Activated naive CD4-positive, alpha-beta T cell treated with anti-CD3 and anti-CD28 coated beads, Interleukin-2, amount 50 U/mL, for 16 hours (primary cell): Measurements from ENCODE around the gene ANO2.
"Not testable (repeated sequence)": the region's sequence is repeated elsewhere in the genome, so short reads cannot be mapped to it uniquely, and the experiment has no call there.

ENCODE experiments used
- DNase-seq: peaks from one replicate; pipeline ENCODE4 v3.0.0-alpha.2; 2020

The ANO2 gene

GRCh38 chr12:5716201-5716600 is 228.9 kb downstream of the ANO2 start:
- DNase-seq = no peak

- no peak for DNase-seq
These were observed 230.0 kb downstream of the ANO2 start for GRCh38 chr12:5715021-5715420.

DNA sequence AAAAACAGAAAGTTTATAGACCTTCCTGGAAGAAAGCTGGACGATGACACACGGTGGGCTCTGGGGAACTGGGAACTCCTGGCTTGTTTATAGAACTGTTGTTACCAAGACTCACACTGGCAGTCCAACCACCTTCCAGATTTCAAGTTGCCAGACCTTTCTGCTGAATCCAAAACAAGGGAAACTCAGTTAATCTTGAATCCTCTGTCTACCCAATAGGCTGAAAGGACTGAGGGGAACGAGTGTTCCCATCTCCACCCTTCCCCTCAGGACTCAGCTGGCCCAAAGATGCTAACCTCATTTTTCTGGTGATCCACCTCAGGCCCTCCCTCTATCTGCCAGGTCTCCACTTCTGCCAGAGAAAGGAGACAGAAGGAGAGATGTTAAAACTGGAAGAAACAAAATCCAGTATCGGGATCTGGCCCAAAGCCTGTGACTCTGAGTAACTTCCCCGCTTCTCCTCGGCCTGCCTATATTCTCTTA is 231.4 kb downstream of the ANO2 start:
- no peak for DNase-seq

DNA sequence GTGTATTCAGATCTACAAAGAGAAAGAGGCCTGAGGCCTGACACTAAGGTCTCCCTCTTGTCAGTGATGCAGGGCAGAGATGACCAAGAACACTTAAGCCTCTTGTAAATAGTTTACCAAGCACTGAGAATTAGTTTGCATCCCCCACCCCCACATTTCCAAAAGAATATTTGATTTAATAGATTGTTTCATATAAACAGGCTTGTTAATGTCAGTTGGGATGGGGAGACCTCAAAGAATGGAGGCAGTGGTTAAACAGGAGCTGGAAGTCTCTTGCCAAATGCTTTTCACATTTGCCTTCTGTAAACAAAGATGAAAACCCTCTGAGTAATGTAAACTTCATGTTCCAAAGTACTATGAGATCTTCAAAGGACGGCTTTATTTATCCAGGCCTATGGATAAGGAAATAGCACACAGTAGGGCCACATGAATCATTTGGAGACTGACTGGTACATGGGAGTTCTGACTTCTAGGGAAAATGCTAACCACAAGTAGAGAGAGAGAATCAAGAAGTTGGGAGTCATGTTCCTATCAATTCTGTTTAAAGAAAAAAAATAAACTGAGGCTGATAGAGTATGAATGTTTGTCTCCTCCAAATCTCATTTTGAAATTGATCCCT is 234.7 kb downstream of the ANO2 start:
- no peak for DNase-seq

DNA sequence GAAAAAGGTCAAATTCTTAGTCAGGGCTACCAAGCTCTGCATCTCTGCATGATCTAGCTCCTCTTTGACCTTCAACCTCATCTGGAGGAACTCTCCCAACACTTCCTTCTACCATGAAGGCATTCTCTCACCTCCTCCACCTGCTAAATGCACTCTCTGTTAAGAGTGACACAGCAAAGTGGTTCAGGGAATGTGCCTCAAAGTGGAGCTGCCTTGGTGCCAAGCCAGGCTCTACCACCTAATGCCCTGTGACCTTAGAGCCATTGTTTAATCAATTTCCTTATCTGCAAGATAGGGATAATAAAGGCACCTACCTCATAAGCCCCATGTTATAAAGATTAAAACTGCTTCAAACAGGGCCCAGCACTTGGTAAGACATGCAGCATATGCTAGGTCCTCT is 236.7 kb downstream of the ANO2 start:
- DNase-seq = no peak

DNA sequence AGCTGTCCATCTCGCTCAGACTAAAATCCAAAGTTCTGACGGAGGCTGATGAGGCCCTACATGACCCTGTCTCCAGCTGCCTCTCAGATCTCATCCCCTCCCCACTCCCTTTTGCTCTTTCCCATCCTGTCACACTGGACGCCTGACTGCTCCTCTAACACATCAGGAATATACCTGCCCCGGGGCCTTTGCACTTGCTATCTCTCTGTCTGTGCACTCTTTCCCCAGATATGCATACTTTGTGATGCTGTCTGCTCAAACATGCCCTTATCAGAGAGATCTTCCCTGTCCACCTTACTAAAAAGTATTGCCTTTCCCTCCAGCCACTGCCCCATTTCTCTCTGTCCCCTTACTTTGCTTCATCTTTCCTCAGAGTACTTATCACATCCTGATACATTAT is 238.8 kb downstream of the ANO2 start:
- DNase-seq = no peak

GRCh38 chr12:5705791-5706190 is 239.3 kb downstream of the ANO2 start:
- DNase-seq = no peak

- no peak for DNase-seq
These were observed 250.2 kb downstream of the ANO2 start for GRCh38 chr12:5694759-5695409.

GRCh38 chr12:5692850-5693249 is 252.2 kb downstream of the ANO2 start:
- DNase-seq = no peak

DNA sequence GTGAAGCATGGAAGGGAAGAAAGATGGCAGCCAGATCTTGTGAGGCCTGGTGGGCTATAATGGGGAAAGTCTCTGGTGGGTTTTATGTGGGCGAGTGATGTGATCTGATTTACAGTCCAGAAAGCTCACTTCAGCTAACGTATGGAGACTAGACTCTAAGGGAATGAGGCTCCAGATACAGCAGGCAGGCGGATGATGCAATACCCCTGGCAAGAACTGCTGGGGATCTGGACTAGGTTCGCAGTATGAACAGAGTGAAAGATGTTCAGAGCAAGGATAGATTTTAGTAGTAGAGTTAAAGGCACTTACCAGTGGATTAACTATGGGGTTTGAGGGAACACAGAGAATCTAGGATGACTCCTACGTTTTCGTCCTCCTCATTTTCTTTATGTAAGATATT is 253.1 kb downstream of the ANO2 start:
- DNase-seq = no peak

- DNase-seq = no peak
These were observed 254.8 kb downstream of the ANO2 start for GRCh38 chr12:5690240-5690639.

GRCh38 chr12:5689773-5690172 is 255.3 kb downstream of the ANO2 start:
- DNase-seq = no peak

- DNase-seq = no peak
These were observed 256.8 kb downstream of the ANO2 start for GRCh38 chr12:5688226-5688625.

- DNase-seq = no peak
These were observed 259.1 kb downstream of the ANO2 start for GRCh38 chr12:5685935-5686334.

GRCh38 chr12:5684989-5685388 is 260.1 kb downstream of the ANO2 start:
- DNase-seq = no peak

GRCh38 chr12:5682581-5682980 is 262.5 kb downstream of the ANO2 start:
- DNase-seq = no peak

GRCh38 chr12:5678176-5678575 is 266.9 kb downstream of the ANO2 start:
- DNase-seq = no peak

DNA sequence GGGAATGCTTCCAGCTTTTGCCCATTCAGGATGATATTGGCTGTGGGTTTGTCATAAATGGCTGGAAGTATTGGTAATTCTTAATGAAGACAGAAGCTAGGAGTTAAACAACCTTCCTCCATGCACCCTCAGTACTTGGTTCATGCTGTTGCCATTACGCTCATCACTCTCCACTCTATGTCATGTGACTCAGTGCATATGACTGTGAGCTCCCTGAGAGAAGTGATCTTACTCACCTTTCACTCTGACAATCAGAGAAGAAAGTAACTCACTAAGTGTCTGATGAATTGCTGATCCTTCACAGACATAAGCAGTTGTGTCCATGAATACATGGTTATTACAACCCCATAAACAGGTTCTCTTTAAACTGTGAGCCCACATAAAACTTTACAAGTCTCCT is 275.4 kb downstream of the ANO2 start:
- DNase-seq = not testable (repeated sequence)

GRCh38 chr12:5665615-5666014 is 279.4 kb downstream of the ANO2 start:
- no peak for DNase-seq

GRCh38 chr12:5661811-5662210 is 283.2 kb downstream of the ANO2 start:
- DNase-seq = no peak

GRCh38 chr12:5660238-5660637 is 284.8 kb downstream of the ANO2 start:
- DNase-seq = no peak

DNA sequence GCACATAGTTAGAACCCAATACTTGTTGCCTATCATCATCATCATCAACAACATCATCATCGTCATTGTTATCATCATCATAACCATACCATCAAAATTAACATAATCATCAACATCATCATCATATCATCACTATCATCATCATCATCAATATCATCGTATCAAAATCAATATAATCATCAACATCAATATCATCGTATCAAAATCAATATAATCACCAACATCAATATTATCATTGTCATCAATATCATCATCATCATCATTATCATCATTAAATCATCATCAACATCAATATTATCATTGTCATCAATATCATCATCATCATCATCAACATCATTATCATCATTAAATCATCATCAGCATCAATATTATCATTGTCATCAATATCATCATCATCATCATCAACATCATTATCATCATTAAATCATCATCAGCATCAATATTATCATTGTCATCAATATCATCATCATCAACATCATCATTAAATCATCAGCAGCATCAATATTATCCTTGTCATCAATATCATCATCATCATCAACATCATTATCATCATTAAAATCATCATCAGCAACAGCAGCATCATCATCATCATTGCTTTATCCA is 286.6 kb downstream of the ANO2 start:
- not testable (repeated sequence) for DNase-seq

GRCh38 chr12:5656836-5657235 is 288.2 kb downstream of the ANO2 start:
- no peak for DNase-seq

GRCh38 chr12:5655120-5655519 is 289.9 kb downstream of the ANO2 start:
- DNase-seq = no peak

DNA sequence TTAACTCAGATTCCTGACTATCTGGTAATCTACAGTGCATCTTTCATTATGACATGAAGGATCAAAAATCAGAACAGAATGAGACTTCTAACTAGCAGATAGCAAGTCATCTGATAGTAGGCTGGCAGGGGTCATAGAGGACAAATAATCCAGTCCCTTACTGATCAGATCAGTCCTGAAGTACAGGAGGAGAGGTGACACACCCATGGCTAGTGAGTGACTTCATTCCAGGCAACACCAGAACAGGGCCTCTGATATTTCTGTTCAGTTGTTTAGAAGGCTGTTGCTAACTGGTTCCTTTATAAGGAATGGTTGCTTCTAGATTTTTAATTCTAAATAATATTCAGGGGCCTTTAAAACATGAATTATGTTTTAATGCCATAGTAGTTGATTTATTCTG is 291.0 kb downstream of the ANO2 start:
- DNase-seq = no peak
